Spinal cord (tissue), 10 donors: ENCODE measurements around the gene TRMT2A. TPM values are rescaled to one million over a fixed set of nuclear protein-coding genes. Genes with fewer than 3 reads are reported as not detected.

ENCODE experiments used
- DNase-seq, 6 donors: peaks; one replicate each; pipeline versions ENCODE4 v3.0.0 to v3.0.0-alpha.2; 2013 to 2015; ENCODE audit warnings: low spot score in 6 of 6, low read depth in 4 of 6
- H3K27ac ChIP-seq: one replicate; pipeline ENCODE4 v1.5.1; 2013; ENCODE audit warnings: low read depth, low read length, control low read depth
- H3K27me3 ChIP-seq: one replicate; pipeline ENCODE4 v1.6.1; 2013; ENCODE audit warnings: low read length; ENCODE audit not compliant: control insufficient read depth, insufficient read depth
- H3K36me3 ChIP-seq: one replicate; pipeline ENCODE4 v1.6.1; 2013; ENCODE audit warnings: low read length; ENCODE audit not compliant: control insufficient read depth, insufficient read depth
- H3K4me1 ChIP-seq: one replicate; pipeline ENCODE4 v1.6.1; 2013; ENCODE audit warnings: low read length; ENCODE audit not compliant: control insufficient read depth, insufficient read depth
- H3K4me3 ChIP-seq: one replicate; pipeline ENCODE4 v1.5.1; 2013; ENCODE audit warnings: low read depth, low read length, control low read depth
- H3K9me3 ChIP-seq: one replicate; pipeline ENCODE4 v1.6.1; 2013; ENCODE audit warnings: low read length; ENCODE audit not compliant: control insufficient read depth, insufficient read depth
- WGBS: methylation state at CpG from one replicate; pipeline ENCODE4 v1.1.5; 2013; ENCODE audit warnings: missing lambda C conversion rate; ENCODE audit not compliant: insufficient coverage; 5-methylcytosine and 5-hydroxymethylcytosine counted together
- polyA plus RNA-seq, 2 donors: library from polyadenylated mRNA; unstranded; fragments of 120-200 nt; gene quantifications; one replicate each; pipeline ENCODE4 v1.2.1, GENCODE V29; 2013; ENCODE audit not compliant: insufficient read length in 2 of 2
- small RNA-seq: library from RNA; depleted of rRNA; stranded (forward); fragments of <200 nt; gene quantifications from one replicate; pipeline ENCODE3, GENCODE V24; 2014; ENCODE audit warnings: low replicate concordance
- total RNA-seq, 2 donors: library from RNA; depleted of rRNA in 1 of 2; stranded (reverse); fragments of 120-200 nt in 1 of 2; fragments of >200 nt in 1 of 2; gene quantifications; one replicate each; pipeline versions ENCODE4 v1.2.3 to v1.2.4, GENCODE V29; 2013 to 2014
- donor health status: healthy.

Gene TRMT2A
- total and polyA plus RNA-seq, 4 donors: 24.5 to 57.4 (median 50.0) TPM

DNA sequence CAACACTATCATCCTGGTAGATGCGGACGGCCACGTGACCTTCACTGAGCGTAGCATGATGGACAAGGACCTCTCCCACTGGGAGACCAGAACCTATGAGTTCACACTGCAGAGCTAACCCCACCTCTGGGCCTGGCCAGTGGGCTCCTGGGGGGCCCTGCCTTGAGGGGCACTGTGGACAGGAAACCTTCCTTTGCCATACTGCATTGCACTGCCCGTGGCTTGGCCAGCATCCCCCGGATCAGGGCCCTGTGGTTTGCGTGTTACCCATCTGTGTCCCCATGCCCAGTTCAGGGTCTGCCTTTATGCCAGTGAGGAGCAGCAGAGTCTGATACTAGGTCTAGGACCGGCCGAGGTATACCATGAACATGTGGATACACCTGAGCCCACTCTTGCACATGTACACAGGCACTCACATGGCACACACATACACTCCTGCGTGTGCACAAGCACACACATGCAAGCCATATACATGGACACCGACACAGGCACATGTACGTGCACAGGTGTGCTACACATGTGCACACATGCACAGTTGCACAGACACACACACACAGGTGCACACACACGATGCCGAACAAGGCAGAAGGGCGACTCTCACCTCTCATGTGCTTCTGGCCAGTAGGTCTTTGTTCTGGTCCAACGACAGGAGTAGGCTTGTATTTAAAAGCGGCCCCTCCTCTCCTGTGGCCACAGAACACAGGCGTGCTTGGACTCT lies 52.3 kb downstream of the TRMT2A start:
- Histone ChIP-seq H3K4me1 (no peaks in the 10 kb centered on the region), H3K4me3 (no peak overlapping the region), H3K36me3 (peaks cover 59% of the 10 kb centered on the region), H3K9me3 (no peaks in the 10 kb centered on the region), H3K27ac (no peak overlapping the region), H3K27me3 (no peaks in the 10 kb centered on the region)
- DNase-seq: no peak
- 83% methylated on average over 18 of the region's 18 CpGs for WGBS

GRCh38 chr22:20064140-20064480 lies 52.9 kb downstream of the TRMT2A start:
- Histone ChIP-seq H3K4me3 (no peak overlapping the region), H3K4me1 (no peaks in the 10 kb centered on the region), H3K27me3 (no peaks in the 10 kb centered on the region), H3K9me3 (no peaks in the 10 kb centered on the region), H3K36me3 (peaks cover 59% of the 10 kb centered on the region), H3K27ac (no peak overlapping the region)
- DNase-seq: no peak
- WGBS: 92% methylated on average over 3 of the region's 3 CpGs

- H3K27me3 ChIP-seq: no peaks in the 10 kb centered on the region
- no peak overlapping the region for H3K27ac ChIP-seq
- no peaks in the 10 kb centered on the region for H3K9me3 ChIP-seq
- no peaks in the 10 kb centered on the region for H3K4me1 ChIP-seq
- H3K4me3 ChIP-seq: no peak overlapping the region
- DNase-seq: no peak
- H3K36me3 ChIP-seq: peaks cover 59% of the 10 kb centered on the region
- 87% methylated on average over 24 of the region's 27 CpGs for WGBS
These were observed 53.5 kb downstream of the TRMT2A start for GRCh38 chr22:20063271-20064139.

- Histone ChIP-seq H3K4me3 (no peak overlapping the region), H3K4me1 (no peaks in the 10 kb centered on the region), H3K36me3 (peaks cover 60% of the 10 kb centered on the region), H3K9me3 (no peaks in the 10 kb centered on the region), H3K27ac (no peak overlapping the region), H3K27me3 (no peaks in the 10 kb centered on the region)
- WGBS: 87% methylated on average over 6 of the region's 11 CpGs
- no peak for DNase-seq
These were observed 54.3 kb downstream of the TRMT2A start for GRCh38 chr22:20062766-20063083.

- Histone ChIP-seq H3K4me1 (no peaks in the 10 kb centered on the region), H3K9me3 (no peaks in the 10 kb centered on the region), H3K36me3 (peaks cover 65% of the 10 kb centered on the region), H3K27me3 (no peaks in the 10 kb centered on the region), H3K27ac (no peak overlapping the region), H3K4me3 (no peak overlapping the region)
- DNase-seq: no peak
- 92% methylated on average over 17 of the region's 18 CpGs for WGBS
These were observed 54.8 kb downstream of the TRMT2A start for GRCh38 chr22:20062043-20062765.

Small RNA genes lying within 50 kb of the gene (small RNA-seq; reads per million reads assigned to genes)
- gene MIR6816 (0.12 reads per million), gene RF00017 (not detected), gene RF00599 (not detected)

Other genes with a start within 250 kb of the TRMT2A start
- gene COMT, start 175.5 kb downstream of the TRMT2A start, total RNA-seq: 100 to 1,000 TPM in 1 of 2 donors, 10 to 100 TPM in 1; 72.6 to 139 TPM
- gene COMT, start 175.5 kb downstream of the TRMT2A start, polyA plus RNA-seq: 100 to 1,000 TPM; 154 to 158 TPM
- gene TXNRD2, start 175.4 kb downstream of the TRMT2A start, total RNA-seq: 10 to 100 TPM; 17.1 to 21.7 TPM
- gene TXNRD2, start 175.4 kb downstream of the TRMT2A start, polyA plus RNA-seq: 10 to 100 TPM; 25.6 to 29.4 TPM
- 10 to 100 TPM; 43.5 to 47.2 TPM for gene ARVCF, start 100.4 kb downstream of the TRMT2A start, total RNA-seq
- 100 to 1,000 TPM; 121 to 132 TPM for gene ARVCF, start 100.4 kb downstream of the TRMT2A start, polyA plus RNA-seq
- gene TANGO2, start 96.1 kb downstream of the TRMT2A start, total RNA-seq: 10 to 100 TPM; 17.9 to 25.8 TPM
- gene TANGO2, start 96.1 kb downstream of the TRMT2A start, polyA plus RNA-seq: 10 to 100 TPM; 20.9 to 32.6 TPM
- gene DGCR8, start 37.0 kb downstream of the TRMT2A start, total RNA-seq: 10 to 100 TPM; 20.7 to 34.7 TPM
- gene DGCR8, start 37.0 kb downstream of the TRMT2A start, polyA plus RNA-seq: 10 to 100 TPM; 43.2 to 58.7 TPM
- 100 to 1,000 TPM; 111 to 170 TPM for gene RANBP1, start 1.1 kb downstream of the TRMT2A start, total RNA-seq
- gene RANBP1, start 1.1 kb downstream of the TRMT2A start, polyA plus RNA-seq: 100 to 1,000 TPM; 183 to 210 TPM
- 10 to 100 TPM in 1 of 2 donors, 1 to 10 TPM in 1; 9.5 to 13.9 TPM for gene ZDHHC8, start 14.6 kb upstream of the TRMT2A start, total RNA-seq
- 10 to 100 TPM; 59.0 to 64.4 TPM for gene ZDHHC8, start 14.6 kb upstream of the TRMT2A start, polyA plus RNA-seq
- 1 to 10 TPM in 1 of 2 donors, under 1 TPM in 1; 0.69 to 2.1 TPM for gene CCDC188, start 33.8 kb upstream of the TRMT2A start, total RNA-seq
- gene CCDC188, start 33.8 kb upstream of the TRMT2A start, polyA plus RNA-seq: 1 to 10 TPM; 1.9 to 5.2 TPM
- 1 to 10 TPM; 5.4 to 7.8 TPM for gene RTN4R, start 151.1 kb upstream of the TRMT2A start, total RNA-seq
- gene RTN4R, start 151.1 kb upstream of the TRMT2A start, polyA plus RNA-seq: 10 to 100 TPM; 25.3 to 25.9 TPM
- 10 to 100 TPM; 28.4 to 94.0 TPM for gene DGCR6L, start 202.8 kb upstream of the TRMT2A start, total RNA-seq
- gene DGCR6L, start 202.8 kb upstream of the TRMT2A start, polyA plus RNA-seq: 10 to 100 TPM; 82.3 to 89.8 TPM